DMS79 treated with DMSO at 0.1 percent for 48 hours (cell line): ENCODE results near the gene SYT8.
A peak's percentile ranks its signal among the peaks of the same experiment; 100 is the strongest.

Experiments
- DNase-seq: peaks from one replicate; lab custom pipeline; 2025; lab: John Stamatoyannopoulos, UW

The SYT8 gene

GRCh38 chr11:1819074-1819473, 15.7 kb upstream of the SYT8 start:
- no peak for DNase-seq

DNA sequence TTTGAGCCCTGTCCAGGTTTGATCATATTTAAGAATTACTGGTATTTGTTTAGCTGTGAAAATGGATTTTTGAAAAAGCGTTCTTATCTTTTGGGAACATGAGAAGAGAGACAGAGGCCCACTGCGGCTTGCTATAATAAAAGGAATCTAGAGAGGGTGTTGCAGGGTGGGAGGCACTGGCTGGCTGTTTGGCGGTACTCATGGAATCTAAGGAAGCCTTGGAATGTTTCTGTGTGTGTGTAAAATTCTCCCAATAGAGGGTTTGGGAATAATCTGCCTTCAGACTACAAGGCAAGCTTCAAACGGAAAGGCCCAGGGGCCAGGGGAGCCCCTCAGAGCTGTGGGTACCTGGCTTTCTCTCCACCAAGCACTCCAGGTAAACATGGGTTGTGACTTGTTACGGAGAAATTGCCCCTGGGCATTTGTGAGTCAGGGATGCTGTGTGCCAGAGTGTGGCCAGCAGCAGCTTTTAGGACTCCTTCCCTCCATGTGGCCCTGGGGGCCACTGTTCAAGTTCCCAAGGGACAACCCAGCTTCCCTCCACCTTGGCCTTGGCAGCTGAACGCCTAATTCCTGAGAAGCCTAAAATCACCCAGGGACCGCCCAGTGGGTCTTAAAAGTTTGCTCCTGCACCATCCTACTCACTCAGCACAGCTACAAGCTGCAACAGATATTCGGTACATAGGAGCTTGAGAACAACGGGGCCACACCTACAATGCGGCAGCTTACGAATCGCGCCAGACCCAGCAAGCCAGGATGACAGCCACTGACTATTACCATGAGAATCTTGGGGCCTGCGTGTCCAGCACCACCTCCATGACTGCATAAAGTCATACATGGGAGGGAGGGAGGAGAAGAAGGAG, 14.1 kb upstream of the SYT8 start:
- DNase-seq: no peak

GRCh38 chr11:1821562-1821961, 13.2 kb upstream of the SYT8 start:
- DNase-seq: no peak

DNA sequence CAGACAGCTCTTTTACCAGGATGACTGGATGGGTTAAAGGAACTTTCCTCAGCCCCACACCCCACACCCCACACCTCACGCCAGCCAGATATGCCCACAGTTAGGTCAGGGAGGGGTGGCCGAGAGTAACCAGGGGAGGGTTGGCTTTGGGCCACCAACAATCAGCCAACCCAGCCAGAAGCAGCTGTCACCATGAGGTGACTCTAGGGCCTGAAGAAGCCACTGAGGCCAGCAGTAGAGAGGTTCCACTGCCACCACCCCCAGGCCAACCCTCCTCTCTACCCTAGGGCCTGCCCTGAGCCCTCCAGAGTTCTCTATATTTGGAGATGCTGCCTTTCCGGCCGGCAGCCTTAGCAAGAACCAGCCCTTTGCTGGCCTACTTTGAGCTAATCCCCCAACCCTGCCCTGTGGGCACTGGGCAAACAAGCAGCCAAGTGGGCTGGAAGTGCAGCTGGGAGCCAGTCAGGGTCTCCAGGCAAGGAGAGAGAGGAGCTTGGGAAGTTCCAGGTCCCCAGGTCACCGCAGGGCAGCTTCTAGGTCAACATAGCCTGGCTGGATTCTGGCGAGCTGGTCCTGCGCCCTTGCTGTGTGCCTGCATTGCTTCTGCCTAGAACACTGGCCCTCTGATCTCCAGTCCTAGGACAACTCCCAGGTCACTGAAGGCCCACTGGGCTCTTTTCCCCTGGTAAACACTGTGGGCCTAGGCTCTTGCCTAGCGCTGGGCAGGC, 12.0 kb upstream of the SYT8 start:
- DNase-seq: no peak

- no peak for DNase-seq
These were observed 11.2 kb upstream of the SYT8 start for GRCh38 chr11:1823376-1824220.

DNA sequence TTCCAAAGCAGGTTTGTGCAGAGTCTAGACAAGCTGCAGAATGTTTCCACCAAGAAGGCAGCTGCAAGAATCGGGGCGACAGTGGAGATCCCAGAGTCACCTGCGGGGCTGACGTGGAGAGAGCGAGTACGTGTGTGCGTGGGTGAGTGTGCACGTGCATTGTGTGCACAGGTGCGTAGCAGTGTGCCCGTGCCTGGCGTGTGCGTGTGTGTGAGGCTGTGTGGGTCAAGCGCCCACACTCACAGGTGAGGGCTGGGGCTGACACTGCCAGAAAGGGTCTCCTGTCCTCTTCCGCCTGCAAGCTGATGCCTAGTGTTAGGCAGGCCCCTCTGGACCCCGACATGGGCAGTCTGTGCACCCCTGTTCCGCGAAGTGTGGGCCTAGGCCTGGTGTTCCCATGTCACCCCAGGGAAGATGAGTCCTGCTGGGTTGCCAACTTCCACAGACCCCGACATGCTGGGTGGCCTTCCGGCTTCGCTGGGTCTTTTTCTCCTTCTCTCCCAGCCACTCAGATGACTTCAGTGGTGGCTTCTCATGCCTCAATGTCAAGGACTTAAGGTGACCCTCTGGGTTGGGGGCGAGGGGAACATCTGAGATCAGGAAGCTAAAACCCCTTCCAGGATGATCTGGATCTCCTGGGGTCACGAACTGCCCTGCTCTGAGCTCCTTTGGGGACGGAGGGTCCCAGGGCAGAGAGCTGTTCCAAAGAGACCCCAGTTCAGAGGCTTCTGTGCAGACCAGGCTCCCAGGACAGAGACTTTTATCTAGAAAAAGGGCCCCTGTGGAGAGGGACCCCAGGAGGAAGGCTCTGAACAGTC, 10.4 kb upstream of the SYT8 start:
- DNase-seq: no peak

DNA sequence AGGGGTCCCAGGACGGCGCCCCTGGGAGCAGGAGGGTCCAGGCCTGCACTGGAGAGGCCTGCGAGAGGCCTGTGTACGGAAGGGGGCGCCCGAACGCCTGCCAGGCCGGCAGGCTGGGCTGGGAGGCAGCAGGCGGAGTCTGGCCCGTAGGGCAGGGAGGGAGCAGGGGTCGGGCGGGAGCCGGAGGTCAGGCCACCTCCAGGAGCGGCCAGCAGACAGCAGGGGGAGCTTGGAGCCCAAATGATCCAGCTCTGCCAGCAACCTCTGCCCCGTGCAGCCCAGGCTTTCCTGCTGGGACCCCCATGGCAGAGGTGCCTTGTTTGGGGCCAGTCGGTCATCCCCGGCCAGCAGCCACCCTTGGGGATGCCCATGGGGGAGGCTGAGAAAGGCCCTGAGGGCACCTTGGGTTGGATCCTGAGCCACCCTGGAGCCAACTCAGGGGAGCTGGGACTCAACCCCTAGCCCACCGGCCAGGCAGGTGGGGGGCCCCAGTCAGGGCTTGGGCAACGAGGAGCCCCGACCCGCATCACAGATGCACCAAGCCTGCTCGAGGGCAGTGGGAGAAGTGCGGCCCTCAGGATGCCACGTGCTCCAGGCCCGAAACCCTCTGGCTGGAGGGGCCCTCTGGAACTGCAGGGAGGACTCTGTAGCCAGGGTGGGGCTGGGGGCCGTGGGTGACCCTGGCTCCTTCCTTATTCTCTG, 9.6 kb upstream of the SYT8 start:
- no peak for DNase-seq

- no peak for DNase-seq
These were observed 8.9 kb upstream of the SYT8 start for GRCh38 chr11:1825785-1826451.

GRCh38 chr11:1826552-1827094, 8.2 kb upstream of the SYT8 start:
- no peak for DNase-seq

- peak; percentile 53 for DNase-seq
These were observed 7.5 kb upstream of the SYT8 start for GRCh38 chr11:1827095-1827813.

GRCh38 chr11:1827931-1828330, 6.9 kb upstream of the SYT8 start:
- no peak for DNase-seq

GRCh38 chr11:1828542-1828941, 6.2 kb upstream of the SYT8 start:
- no peak for DNase-seq

DNA sequence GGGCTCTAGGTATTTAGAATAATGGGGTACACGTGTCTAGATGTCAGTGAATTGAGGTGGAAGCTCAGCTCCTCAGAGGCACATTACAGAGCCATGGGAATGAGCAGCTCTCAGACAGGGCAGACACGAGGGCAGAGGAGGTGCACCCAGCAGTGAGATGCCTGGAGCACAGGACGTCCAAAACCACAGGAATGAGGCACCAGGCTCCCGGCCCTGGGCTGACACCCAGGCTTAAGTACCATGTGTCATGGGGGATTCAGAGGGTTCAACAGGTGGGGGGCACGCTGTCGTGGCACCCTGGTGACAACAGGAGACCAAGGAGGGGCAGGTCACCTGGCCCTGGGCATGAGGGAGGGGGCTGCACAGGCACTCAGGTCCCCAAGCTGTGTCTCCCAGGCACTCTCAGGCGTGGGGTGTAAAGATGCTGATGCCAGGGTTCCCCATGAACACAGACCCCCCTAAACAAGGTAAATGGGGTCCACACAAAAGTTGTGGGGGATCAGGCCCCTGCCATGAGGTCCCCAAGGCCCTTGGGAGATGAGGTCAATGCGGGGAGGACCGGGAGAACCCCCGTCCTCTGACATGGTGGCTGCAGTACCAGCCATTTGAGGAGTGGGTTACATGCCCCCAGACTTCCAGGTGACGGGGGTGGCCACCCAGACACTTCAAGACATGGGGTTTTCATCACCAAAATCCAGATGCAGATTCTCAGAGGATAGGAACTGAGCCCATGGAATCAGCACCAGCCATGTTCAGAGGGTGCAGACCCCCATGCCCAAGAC, 5.6 kb upstream of the SYT8 start:
- DNase-seq: no peak

GRCh38 chr11:1830004-1830321, 4.8 kb upstream of the SYT8 start:
- no peak for DNase-seq

DNA sequence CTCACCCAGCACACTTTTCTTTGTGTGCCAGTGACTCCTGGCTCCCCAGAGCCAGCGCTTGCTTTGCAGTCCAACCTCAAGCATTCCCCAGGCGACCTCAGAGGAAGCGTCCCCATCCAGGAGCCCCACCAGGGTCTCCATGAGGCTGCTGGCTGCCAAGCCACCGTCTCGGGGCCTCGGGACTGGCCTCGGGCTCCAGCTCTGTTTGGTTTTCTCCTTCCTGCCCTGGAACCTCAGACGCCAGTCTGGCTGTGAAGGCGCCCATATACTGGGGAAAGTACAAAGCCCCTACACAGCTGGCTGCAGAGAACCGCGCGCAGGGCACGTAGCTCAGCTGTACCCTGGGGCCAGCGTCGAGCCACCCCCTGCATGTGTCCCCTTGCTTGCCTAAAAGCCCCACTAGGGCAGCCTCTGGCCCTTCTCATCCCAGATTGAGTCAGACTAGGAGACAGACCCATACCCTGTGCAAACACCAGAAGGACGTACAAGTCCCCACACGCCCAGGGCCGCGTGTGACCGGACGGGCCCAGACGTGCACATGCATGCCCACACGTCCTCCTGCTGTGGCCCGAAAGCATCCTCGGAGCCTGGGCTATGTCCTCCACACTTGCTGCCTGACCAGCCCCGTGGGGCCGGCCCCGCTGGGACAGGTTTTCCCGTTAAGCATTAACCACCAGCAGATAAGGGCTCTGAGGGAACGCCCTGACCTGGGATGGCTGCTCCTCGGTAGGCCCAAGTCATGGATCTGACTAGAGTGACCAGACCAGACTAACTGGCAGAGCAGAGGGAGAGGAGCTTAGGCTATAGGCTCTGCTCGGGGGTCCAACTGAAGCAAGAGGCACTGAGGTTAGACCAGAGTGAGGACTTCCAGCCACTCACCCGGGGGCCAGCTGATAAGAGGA, 4.2 kb upstream of the SYT8 start:
- peak; percentile 16 for DNase-seq

DNA sequence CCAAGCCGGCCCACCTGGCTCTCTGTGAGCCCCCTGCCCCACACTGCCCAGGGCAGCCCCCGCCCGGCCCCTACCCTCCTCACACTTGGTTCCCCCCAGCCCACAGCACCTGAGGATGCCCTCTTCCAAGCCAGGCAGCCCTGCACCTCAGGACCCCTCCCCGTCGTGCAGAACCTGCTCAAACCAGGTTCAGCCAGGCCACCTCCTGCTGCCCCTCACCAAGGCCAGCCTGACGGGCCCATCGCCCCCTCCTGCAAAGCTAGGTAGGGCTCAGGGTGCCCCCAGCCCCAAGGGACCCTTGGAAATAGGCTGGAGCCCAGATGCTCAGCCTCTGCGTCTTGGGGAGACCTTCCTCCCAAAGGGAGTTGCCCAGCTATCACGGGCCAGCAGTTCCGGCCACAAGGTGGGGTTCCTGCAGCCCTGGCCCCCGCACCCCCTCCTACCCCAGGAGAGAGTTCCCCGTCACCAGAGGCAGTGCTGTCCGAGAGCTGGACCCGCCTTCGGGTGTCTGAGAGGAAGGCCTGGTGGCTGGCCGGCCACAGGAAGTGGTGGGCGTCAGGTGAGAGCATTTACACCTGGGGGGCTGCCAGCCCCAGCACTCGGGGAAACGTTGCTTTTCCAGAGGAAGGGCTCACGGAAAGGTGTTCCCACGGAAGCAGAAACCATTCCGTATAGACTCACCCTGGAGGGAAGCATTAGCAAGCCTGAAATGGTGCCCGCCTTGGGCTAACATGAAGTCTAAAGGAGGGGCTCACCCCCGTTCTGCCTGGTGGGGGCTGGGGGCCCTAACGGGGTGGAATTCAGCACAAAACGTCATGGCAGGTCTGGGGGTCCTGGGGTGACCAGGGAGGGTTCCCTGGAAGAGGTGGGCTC, 3.2 kb upstream of the SYT8 start:
- DNase-seq: no peak
